ENCODE data around the gene TRAPPC11.

TRAPPC11 gene

DNA sequence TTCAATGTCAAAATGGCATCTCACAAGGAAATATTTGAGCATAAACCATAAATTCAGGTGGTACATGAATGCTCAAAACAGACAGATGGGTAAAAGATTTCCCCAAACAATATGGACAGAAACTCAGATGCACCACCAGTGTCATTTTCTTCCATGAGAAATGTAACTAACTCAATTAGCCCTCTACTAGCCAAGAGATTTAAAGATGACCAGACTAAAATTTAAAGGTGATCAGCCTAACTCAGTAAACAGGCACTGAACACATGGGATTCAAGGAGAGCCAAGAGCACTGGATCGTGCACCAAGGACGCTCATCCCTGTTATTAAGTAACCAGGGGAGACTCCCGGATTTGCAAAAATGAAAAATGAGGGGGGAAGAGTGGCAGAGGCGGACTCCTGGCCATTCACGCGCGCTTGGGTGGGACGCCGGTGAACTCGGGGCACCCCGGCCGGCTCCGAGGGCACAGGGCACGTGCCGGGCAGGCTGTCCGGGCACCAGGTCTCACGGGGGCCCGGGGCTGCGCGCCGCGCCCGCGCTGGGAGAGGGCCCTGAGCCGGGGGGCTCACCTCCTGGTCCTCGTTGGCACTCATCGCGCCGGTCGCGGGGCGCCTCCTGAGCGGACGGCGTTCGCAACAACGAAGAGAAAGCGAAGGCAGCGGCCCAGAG is 598 bp upstream of the TRAPPC11 start:
- ATAC-seq = peak; percentile 48
- TF ChIP-seq CSDC2 (CRISPR knock-in tag; IDR thresholded peaks at IDR 0.05) (no peak), PPARA (CRISPR knock-in tag; IDR thresholded peaks at IDR 0.05; ENCODE audit: borderline replicate concordance) (no peak), BACH2 (CRISPR knock-in tag; IDR thresholded peaks at IDR 0.05; ENCODE audit: borderline replicate concordance) (no peak), ZC3H10 (CRISPR knock-in tag; IDR thresholded peaks at IDR 0.05) (no peak), ZNF565 (CRISPR knock-in tag; conservative IDR thresholded peaks at IDR 0.05; ENCODE audit: low read depth) (no peak), ISL1 (CRISPR knock-in tag; IDR thresholded peaks at IDR 0.05) (no peak), RARB (CRISPR knock-in tag; IDR thresholded peaks at IDR 0.05) (no peak), SNAI2 (CRISPR knock-in tag; IDR thresholded peaks at IDR 0.05) (no peak), OSR1 (CRISPR knock-in tag; IDR thresholded peaks at IDR 0.05) (no peak), ARNTL (CRISPR knock-in tag; IDR thresholded peaks at IDR 0.05; ENCODE audit: borderline replicate concordance, low read depth) (no peak)
- TF ChIP-seq, protein P1, sequence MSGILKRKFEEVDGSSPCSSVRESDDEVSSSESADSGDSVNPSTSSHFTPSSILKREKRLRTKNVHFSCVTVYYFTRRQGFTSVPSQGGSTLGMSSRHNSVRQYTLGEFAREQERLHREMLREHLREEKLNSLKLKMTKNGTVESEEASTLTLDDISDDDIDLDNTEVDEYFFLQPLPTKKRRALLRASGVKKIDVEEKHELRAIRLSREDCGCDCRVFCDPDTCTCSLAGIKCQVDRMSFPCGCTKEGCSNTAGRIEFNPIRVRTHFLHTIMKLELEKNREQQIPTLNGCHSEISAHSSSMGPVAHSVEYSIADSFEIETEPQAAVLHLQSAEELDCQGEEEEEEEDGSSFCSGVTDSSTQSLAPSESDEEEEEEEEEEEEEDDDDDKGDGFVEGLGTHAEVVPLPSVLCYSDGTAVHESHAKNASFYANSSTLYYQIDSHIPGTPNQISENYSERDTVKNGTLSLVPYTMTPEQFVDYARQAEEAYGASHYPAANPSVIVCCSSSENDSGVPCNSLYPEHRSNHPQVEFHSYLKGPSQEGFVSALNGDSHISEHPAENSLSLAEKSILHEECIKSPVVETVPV (CRISPR knock-in tag; IDR thresholded peaks at IDR 0.05) = no peak

DNA sequence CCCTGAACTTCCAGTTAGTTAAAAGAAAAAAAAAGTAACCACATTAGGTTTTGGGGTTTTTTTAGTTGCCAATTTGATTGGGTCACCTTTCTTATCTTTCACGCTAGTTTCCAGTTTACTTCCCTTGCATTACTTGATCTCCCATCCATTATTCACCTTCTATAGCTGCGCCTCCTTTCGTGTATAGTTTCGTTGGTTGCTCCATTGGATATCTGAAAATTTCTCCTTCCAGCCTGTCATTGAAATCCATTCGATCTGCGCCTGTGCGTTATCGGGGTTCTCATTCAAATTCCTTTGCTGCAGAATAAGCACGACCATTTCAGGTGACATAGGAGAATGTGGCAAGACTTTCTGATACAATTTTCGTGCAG is 764 bp downstream of the TRAPPC11 start:
- TF ChIP-seq ISL1 (CRISPR knock-in tag; IDR thresholded peaks at IDR 0.05) (no peak), GLIS3 (CRISPR knock-in tag; IDR thresholded peaks at IDR 0.05) (no peak), ZC3H10 (CRISPR knock-in tag; IDR thresholded peaks at IDR 0.05) (no peak), RARB (CRISPR knock-in tag; IDR thresholded peaks at IDR 0.05) (no peak), ZNF565 (CRISPR knock-in tag; conservative IDR thresholded peaks at IDR 0.05; ENCODE audit: low read depth) (no peak), ZNF8 (CRISPR knock-in tag; IDR thresholded peaks at IDR 0.05) (no peak), ESRRG (CRISPR knock-in tag; IDR thresholded peaks at IDR 0.05) (no peak), ZFP3 (CRISPR knock-in tag; IDR thresholded peaks at IDR 0.05) (no peak), PPARA (CRISPR knock-in tag; IDR thresholded peaks at IDR 0.05; ENCODE audit: borderline replicate concordance) (no peak), TOX (CRISPR knock-in tag; IDR thresholded peaks at IDR 0.05; ENCODE audit: borderline replicate concordance) (no peak), OSR1 (CRISPR knock-in tag; IDR thresholded peaks at IDR 0.05) (no peak), ZNF70 (CRISPR knock-in tag; IDR thresholded peaks at IDR 0.05) (no peak), ZFP30 (CRISPR knock-in tag; IDR thresholded peaks at IDR 0.05) (no peak), BACH2 (CRISPR knock-in tag; IDR thresholded peaks at IDR 0.05; ENCODE audit: borderline replicate concordance) (no peak), SNAI2 (CRISPR knock-in tag; IDR thresholded peaks at IDR 0.05) (no peak), TCF4 (CRISPR knock-in tag; IDR thresholded peaks at IDR 0.05; ENCODE audit: borderline replicate concordance) (no peak), ARNTL (CRISPR knock-in tag; IDR thresholded peaks at IDR 0.05; ENCODE audit: borderline replicate concordance, low read depth) (no peak), CSDC2 (CRISPR knock-in tag; IDR thresholded peaks at IDR 0.05) (no peak)
- TF ChIP-seq, protein P2, sequence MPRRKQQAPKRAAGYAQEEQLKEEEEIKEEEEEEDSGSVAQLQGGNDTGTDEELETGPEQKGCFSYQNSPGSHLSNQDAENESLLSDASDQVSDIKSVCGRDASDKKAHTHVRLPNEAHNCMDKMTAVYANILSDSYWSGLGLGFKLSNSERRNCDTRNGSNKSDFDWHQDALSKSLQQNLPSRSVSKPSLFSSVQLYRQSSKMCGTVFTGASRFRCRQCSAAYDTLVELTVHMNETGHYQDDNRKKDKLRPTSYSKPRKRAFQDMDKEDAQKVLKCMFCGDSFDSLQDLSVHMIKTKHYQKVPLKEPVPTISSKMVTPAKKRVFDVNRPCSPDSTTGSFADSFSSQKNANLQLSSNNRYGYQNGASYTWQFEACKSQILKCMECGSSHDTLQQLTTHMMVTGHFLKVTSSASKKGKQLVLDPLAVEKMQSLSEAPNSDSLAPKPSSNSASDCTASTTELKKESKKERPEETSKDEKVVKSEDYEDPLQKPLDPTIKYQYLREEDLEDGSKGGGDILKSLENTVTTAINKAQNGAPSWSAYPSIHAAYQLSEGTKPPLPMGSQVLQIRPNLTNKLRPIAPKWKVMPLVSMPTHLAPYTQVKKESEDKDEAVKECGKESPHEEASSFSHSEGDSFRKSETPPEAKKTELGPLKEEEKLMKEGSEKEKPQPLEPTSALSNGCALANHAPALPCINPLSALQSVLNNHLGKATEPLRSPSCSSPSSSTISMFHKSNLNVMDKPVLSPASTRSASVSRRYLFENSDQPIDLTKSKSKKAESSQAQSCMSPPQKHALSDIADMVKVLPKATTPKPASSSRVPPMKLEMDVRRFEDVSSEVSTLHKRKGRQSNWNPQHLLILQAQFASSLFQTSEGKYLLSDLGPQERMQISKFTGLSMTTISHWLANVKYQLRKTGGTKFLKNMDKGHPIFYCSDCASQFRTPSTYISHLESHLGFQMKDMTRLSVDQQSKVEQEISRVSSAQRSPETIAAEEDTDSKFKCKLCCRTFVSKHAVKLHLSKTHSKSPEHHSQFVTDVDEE (CRISPR knock-in tag; IDR thresholded peaks at IDR 0.05) = no peak
- TF ChIP-seq, protein P3, sequence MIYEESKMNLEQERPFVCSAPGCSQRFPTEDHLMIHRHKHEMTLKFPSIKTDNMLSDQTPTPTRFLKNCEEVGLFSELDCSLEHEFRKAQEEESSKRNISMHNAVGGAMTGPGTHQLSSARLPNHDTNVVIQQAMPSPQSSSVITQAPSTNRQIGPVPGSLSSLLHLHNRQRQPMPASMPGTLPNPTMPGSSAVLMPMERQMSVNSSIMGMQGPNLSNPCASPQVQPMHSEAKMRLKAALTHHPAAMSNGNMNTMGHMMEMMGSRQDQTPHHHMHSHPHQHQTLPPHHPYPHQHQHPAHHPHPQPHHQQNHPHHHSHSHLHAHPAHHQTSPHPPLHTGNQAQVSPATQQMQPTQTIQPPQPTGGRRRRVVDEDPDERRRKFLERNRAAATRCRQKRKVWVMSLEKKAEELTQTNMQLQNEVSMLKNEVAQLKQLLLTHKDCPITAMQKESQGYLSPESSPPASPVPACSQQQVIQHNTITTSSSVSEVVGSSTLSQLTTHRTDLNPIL (CRISPR knock-in tag; IDR thresholded peaks at IDR 0.05; ENCODE audit: low read depth) = no peak
- ATAC-seq = no peak

DNA sequence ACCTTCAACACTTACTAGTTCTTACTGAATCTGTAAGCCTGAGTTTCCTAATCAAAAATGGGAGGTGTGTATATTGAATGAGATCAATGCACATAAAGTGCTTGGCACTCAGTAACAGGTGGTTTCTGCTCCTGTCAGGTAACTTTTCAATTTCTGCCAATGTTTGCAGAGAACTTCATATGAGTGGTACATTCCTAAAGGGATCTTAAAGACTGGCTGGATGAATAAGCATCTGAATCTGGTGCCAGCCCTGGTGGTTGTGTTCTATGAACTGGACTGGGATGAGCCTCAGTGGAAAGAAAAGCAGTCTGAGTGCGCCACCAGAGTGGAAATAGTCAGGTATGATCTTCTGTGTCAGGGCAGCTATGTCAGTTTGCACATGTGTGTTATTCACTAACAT is 7.0 kb downstream of the TRAPPC11 start:
- no peak for ATAC-seq
- no peak for TF ChIP-seq CSDC2 (CRISPR knock-in tag; IDR thresholded peaks at IDR 0.05)
- TF ChIP-seq, protein P3 (CRISPR knock-in tag; IDR thresholded peaks at IDR 0.05; ENCODE audit: low read depth) = no peak
- TF ChIP-seq ISL1 (CRISPR knock-in tag; IDR thresholded peaks at IDR 0.05) = no peak

DNA sequence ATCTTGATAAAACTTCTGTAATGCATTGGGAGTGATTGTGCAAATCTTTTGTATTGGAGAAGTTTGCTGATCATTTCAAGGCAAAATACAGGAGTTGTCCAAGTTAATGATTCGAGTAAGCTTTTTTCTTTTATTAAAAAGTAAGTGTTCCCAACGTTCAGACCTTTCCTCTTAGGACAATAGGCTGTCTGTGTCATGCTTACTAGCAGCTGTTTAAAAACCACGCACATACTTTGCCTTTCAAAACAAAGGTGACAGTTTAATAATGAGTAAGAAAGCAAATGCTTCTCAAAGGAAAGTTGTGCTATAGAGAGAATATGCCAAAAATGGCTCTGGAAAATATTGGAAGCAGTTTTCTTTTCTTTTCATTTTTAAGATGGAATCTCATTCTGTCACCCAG is 11.2 kb downstream of the TRAPPC11 start:
- TF ChIP-seq RARB (CRISPR knock-in tag; IDR thresholded peaks at IDR 0.05) = no peak
- TF ChIP-seq ISL1 (CRISPR knock-in tag; IDR thresholded peaks at IDR 0.05) = no peak
- TF ChIP-seq BACH2 (CRISPR knock-in tag; IDR thresholded peaks at IDR 0.05; ENCODE audit: borderline replicate concordance) = no peak
- TF ChIP-seq, protein P3 (CRISPR knock-in tag; IDR thresholded peaks at IDR 0.05; ENCODE audit: low read depth) = no peak
- no peak for TF ChIP-seq TCF4 (CRISPR knock-in tag; IDR thresholded peaks at IDR 0.05; ENCODE audit: borderline replicate concordance)
- TF ChIP-seq ZFP3 (CRISPR knock-in tag; IDR thresholded peaks at IDR 0.05) = no peak
- no peak for TF ChIP-seq CSDC2 (CRISPR knock-in tag; IDR thresholded peaks at IDR 0.05)
- no peak for TF ChIP-seq ESRRG (CRISPR knock-in tag; IDR thresholded peaks at IDR 0.05)
- no peak for TF ChIP-seq ZC3H10 (CRISPR knock-in tag; IDR thresholded peaks at IDR 0.05)
- ATAC-seq = no peak

Data from SK-N-SH treated with all-trans-retinoic acid at 6 μM for 48 hours (cell line).